GM18498 (cell line): Measurements from ENCODE around the gene MRNIP.
"Not testable (repeated sequence)": the region's sequence is repeated elsewhere in the genome, so short reads cannot be mapped to it uniquely, and the experiment has no call there.

ENCODE experiments used
- ATAC-seq: cut with Tn5 transposase; IDR thresholded peaks from one replicate; pipeline ENCODE4 v1.9.1; 2021; ENCODE audit warnings: mild to moderate bottlenecking, moderate library complexity; ENCODE audit not compliant: unreplicated experiment

MRNIP gene

DNA sequence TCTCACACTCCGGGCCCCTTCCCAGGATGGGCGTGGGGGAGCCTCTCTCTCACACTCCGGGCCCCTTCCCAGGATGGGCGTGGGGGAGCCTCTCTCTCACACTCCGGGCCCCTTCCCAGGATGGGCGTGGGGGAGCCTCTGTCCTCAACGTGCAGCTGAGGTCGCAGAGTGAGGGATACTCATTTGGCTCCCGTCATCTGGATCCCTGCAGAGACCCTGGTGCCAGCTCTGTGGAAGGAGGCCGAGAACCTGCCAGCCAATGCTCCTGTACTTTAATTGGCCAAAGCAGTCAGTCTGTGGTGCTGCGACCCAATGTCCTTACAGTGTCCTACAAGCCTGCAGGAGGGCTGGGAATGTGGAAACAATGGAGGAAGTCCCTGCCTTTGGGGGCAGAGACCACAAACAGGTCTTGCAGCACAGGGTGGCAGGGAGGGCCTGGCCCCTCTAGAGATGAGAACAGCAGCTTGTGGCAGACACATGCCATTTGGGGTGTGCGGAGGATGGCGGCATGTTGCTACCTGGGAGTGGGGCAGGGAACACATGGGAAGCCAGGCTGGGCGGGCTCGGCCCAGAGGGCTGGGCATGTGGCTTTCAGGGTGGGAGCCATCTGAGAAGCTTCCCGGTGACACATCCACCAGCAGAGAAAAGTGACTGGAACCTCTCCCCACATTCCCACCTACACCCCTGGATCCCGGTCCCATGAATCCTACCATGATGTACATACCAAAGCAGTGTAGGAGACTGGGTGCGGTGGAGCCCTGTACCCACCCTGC lies 13.6 kb upstream of the MRNIP start:
- ATAC-seq = no peak

DNA sequence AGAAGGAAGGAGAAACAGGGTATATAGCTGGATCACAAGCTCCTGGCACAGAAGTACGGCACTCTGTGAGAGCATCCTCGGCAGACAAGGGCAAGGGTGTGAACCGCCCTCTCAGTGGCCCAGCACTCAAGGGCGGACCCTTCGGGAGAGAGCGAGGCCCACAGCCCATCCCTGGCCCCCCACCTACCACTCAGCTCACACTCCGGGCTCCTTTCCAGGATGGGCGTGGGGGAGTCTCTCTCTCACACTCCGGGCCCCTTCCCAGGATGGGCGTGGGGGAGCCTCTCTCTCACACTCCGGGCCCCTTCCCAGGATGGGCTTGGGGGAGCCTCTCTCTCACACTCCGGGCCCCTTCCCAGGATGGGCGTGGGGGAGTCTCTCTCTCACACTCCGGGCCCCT lies 12.9 kb upstream of the MRNIP start:
- not testable (repeated sequence) for ATAC-seq

DNA sequence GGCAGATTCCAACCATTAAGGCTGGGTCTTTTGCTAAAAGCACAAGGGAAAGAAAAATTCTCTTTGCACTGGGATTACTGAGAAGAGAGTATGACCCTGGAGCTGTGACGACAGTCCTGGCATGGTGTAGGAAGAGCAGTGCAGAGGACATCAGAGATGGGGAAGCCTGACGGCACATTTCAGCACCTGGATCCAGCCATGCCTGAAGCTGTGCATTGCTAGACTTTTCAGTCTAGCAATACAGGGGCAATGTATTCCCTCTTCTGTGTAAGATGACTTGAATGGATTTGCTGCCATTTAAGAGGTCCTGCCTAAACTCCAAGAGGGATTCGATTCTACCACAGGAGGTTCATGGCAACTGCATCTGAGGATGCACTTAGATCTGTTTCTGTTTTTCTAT lies 12.3 kb upstream of the MRNIP start:
- ATAC-seq = no peak

DNA sequence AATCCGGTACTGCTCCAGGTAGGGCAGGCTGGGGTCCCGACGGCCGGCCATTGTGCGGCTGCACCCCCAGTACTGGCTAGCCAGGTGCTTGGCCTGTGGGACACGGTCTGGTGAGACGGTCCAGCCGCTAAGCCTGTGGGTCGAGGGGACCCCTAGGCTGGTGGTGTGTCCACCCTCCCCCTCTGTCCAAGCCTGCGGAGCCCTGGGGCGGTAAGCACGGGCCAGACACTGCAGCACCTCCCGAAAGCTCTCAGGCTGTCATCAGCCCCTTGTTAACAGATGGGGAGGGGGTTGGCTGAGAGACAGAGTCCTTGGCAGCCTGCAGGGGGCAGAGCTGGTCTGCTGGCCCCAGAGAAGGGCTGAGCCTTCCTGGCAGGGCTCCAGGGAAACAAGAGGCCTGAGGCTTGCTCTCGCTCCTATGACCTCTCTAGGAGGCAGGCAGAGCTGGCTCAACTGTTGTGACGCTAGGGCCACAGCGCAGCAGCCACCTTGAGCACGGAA lies 11.8 kb upstream of the MRNIP start:
- no peak for ATAC-seq

DNA sequence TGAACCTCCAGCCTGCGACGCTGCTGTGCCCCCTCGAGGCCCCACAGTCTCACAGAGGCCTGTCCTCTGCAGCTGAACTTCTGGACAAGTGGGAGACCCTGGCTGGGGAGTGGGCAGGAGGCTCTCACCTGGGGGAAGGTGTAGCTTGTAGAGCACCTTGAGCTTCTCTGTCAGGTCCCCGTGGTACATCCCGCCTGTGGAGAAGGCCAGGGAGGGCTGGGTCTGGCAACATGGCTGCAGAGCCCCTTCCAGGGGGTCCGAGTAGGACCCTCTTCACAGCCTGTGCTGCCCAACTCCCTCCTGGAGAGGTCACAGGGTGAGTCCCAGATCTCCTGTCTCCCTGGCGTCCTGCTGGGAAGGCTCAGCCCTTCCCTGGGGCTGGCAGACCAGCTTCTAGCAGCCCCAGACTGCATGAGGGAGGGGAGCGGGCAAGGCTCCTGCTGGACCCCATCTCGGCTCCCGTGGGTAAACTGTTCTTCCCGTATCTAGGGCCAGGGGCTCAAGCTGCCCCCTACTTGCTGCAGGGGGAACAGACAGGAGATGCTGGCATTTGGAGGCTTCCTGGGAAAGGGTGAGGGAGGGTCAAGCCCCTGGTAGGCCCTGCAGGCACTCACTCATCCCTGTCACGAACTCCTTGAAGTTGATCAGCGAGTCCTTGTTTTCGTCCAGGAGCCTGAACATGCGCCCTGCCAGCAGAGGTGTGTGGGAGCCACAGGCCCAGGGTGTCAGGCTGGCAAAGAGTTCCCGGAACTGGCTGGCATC lies 11.2 kb upstream of the MRNIP start:
- ATAC-seq = no peak

DNA sequence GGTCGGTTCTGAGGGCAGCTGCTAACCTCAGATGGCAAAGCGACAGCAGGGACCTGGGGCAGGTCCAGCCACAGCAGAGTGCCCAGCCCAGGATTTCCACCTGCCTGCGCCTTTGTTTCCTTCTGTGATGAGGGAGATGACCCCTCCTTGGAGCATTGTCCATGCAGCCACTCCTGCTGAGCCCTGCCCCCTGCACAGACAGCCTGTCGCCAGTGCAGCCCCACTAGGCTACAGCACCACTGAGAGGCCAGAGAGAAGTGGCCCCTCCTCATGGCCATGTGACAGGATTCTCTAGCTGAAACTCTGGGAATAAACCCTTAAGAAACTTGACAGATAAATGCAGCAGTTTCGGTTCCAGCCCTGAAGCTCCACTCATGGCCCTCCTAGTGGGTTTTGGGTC lies 10.5 kb upstream of the MRNIP start:
- ATAC-seq = no peak

DNA sequence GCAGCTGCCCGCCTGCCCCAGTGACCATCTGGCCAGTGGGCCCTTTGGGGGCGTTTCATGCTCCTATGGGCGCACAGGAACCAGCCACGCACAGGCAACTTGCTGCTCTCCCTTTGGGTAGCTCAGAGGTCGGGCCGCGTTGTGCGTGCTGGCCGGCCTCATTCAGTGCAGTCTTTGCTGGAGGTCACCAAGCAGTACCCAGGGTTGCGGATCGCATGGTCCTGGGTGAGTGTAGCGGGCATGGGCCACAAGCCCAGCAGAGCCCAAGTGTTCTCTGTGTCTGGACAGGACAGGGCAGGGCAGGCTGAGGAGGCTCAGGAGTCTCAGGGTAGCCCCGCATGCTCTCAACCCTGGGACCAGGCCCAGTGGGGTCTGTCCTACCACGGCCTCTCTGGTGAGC lies 9.9 kb upstream of the MRNIP start:
- no peak for ATAC-seq

DNA sequence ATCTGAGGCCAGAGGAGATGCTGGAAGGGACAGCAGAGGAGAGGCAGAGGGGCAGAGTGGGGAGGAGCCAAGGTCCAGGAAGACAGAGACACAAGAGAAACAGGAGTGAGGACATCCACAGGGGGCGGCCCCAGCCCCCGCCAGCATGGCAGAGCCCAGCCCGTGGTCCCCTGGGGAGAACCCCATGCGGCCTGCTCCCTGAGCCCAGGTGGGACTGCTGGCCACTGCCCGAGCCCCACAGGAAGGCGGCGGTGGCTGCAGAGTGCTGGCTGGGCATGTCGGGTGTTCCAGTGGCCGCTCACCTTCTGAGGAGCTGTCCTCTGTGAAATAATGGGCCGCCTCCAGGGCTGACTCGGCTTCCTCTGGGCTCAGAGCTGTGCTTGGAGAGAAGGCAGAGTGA lies 8.9 kb upstream of the MRNIP start:
- no peak for ATAC-seq

DNA sequence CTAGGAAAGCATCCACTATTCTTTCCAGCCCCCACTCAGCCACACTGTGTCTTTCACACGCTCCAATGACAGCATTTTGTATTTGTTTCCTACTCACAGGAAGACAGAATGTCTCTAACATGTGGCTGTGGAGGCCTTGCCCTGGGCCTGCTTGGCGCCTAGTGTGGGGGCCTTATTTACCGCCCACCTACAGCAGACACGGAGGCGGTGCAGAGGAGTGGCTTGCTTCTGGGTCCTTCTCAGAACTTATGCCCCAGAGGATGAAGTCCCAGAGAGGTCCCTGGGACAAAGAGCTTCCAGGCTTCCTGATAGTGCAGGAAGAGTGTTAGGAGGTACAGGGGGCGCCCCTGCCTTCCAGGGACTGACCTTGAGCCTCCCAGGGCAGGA lies 8.5 kb upstream of the MRNIP start:
- no peak for ATAC-seq

DNA sequence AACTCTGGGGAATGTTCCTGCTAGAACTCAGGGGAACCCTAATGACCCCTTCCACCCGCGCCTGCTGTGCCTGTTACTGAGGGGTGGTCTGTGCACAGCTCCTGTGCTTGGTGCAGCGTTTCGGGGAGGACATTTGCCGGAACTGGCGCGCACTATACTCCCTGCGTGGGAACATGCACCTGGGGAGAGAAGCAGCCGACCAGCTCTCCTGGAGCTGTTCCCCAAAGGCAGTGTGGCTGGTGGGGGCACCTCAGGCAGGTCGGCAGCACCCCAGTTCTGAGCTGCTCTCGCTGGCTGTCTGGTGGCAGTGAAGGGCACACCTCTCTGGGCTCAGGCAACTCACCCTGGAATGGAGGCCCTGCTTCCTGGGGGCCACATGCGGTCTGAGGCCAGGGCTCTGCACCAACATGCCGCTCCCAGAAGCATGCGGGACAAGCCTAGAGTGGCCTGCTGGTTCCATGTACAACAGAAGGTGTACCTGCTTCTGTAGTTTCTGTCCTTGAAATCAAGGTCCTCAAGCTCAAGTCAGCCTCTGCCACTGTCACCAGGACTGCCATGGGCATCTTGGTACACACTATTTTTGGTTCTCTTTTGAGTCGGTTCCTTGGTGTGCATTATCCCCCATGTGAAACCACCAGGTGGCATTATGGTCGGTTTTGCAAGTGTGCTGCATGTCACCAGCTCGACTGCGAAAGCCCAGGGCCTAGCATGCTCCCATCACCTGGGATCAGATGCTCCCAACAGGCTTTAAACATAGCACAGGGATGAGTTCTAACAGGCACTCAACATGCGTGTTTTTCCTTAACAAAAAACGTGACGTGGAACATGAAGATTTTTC lies 7.8 kb upstream of the MRNIP start:
- ATAC-seq = no peak

DNA sequence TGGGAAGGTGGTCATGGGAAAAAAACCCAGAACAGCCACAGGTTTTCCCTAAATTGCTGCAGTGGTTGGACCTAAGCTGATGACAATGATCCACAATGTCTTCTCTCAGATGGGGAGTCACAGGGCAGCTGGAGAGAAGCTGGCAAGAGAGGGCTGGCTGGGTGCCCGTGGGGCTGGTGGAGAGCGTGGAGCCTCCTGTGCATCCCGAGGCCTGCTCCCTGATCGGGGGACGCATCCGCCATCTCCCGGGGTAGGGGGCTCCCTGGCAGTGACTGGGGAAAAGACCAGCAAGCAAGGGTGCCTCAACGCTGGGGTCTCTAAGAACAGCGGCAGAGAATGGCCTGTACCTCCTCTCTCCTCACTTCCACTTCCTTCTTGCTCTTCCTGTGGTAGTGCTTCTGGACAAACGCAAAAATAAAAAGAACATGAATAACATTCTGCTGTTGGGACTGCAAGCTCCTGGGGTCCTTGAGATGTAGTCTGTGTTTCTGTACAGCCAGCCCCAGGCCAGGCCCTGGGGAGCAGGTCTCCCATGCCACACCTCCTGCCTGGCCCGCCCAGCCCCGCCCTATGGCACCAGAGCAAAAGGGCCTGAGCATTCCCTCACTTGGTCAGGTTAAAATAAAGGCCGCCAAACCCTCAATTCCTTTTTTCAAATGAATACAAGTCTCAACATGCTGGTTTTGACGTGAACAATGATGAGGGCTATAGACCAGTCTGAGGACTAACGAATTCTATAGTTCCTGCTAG lies 7.0 kb upstream of the MRNIP start:
- no peak for ATAC-seq

DNA sequence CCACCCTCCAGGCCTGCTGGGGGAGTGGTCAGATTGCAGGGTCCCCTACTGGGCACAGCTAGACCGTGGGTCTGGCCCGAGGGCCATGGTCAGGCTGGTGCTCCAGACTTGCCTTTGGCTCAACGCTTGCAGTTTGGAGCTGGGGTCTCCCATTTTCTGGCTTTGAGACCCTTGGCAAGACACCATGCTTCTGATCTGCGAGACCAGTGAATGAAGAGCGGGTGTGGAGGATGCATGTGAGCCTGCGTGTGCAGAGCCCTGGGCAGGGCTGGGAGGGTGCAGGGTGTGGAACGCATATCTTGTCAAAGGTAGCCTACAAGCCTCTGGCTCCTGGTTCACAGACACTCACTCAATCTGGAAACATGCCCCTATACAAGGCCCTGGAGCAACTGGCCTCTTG lies 6.1 kb upstream of the MRNIP start:
- ATAC-seq = no peak

DNA sequence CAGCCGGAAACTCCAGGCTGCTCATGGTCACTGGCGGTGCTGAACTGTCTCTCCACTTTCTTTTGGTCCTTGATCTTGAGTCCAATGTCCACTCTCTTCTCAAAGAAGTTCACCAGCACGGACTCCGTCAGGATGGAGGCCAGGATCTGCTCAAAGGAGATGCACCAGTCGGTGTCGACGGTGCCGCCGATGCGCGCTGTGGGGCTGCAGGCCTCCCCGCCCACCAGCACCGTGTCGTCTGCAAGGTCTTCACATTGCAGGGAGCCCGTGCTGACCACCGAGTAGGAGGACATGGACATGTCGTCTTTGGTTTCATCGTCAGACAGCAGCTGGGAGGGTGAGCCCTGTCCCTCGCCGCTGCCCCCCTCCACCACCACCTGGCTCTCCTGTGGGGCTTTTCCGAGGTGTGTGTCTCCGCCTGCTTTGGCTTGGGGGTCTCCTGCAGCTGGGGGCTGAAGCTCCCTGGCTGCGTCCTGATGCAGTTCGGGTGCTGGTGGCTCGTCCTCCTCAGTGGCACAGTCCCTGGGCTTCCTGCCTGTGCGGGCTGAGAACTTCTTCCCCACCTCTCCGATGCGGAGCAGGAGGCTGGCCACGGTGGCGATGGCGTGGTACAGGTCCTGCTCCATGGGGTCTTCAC lies 5.0 kb upstream of the MRNIP start:
- no peak for ATAC-seq

DNA sequence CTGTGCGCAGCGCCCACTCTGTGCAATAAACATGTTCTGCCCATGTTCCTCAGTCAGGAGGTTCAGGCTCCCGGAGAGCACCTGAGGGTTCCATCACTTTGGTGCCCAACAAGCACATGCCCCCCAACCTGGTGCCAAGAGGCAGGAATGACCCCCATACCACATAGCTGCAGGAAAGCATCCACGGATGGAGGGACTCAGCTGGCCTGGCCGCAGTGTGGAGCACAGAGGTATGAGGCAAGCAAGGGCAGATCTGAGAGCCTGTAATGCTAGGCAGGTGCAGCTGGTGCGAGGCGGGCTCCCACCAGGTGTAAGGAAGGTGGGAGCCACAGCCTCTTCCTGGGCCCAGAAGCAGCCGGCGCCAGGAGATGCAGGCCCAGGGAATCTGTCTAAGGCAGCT lies 4.3 kb upstream of the MRNIP start:
- ATAC-seq = no peak

DNA sequence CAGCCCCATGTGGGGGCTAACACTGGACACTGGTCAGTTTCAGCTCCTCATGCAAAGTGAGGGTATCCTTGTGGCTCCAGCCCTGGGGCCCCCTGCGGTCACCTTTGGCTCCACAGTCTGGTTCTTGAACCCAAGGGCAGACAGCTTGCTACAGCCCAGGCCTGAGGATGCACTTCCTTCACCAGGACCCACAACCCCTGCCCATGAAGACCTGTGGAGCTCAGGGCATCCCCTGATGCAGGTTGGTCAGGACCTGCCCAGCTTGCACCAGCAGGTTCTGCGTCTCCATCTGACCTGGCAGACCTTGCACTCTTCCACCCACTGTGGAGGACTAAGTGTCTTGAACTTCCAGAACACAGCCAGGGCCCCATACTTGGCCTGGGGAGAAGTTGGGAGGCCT lies 3.7 kb upstream of the MRNIP start:
- no peak for ATAC-seq

DNA sequence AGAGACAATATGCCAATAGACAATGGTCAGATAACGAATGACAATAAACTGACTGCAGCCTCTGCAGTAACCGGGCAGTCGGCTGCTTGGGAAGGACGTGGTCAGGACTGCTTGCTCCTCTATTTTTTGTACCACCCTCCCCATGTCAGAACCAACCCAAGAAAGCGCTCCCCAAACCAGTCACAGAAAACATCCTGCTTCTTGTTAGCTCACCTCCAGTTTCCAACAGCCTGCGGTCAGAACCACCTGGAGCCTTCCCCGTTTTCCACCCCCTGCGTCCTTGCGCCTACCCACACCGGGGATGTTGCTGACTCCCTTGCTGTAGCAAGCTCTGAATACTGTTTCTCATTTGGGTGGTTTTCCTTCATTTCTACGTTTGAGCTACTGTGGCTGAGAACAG lies 1.7 kb upstream of the MRNIP start:
- ATAC-seq = no peak

DNA sequence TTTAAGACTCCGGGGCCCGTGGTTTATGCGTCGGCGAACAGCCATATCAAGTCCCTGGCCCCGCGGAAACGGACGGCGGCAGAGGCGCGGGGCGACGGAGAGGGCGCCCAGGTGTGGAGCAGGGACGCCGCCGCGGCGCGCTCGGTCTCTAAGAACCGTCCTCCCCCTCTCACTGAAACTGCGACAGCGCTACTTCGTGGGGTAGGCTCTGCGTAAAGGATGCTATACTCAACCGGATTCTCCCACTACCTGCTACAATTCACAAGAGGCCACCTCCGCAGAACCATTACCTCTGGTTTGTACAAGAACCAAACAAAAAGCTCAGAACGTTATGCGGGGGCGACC lies 404 bp downstream of the MRNIP start:
- peak; percentile 49 for ATAC-seq

DNA sequence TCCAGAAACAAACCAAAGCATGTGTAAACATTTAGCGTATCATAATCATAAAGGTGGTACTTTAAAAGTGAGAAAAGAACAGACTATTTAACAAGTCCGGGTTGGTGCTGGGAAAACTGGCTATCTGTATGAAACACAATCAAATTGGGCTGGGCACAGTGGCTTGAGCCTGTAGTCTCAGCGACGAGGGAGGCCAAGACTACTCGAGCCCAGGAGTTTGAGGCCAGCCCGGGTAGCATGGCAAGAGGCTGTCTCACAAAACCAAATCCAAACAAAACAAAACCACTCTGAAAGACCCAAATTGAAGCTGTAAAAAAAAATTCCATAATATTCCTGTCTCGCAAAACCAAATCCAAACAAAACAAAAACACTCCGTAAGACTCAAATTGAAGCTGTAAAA lies 4.3 kb downstream of the MRNIP start:
- ATAC-seq = no peak

DNA sequence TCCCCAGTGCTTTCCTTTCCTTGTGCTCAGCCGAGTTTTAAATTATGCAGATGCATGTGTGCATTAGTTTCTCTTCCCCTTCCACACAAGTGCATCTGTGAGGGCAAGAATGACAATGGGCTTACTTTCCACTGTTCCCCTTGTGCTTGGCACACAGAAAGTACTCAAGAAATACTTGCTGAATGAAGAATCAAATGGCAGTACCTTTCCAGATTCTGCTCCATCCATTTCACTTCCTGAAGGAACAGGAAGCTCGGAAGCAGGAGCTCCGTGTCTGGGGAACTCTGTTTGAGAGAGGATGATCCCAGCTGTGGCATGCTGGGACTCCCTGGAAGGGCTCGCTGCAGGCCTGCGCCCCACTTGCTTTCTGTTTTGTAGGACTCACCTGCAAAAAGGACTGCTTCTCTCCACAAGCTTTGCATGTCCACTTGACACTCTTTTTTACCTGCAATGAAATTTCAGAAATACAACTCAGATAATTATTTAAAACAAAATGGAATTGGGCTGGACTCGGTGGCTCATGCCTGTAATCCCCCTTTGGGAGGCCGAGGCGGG lies 5.5 kb downstream of the MRNIP start:
- ATAC-seq = peak; percentile 88

DNA sequence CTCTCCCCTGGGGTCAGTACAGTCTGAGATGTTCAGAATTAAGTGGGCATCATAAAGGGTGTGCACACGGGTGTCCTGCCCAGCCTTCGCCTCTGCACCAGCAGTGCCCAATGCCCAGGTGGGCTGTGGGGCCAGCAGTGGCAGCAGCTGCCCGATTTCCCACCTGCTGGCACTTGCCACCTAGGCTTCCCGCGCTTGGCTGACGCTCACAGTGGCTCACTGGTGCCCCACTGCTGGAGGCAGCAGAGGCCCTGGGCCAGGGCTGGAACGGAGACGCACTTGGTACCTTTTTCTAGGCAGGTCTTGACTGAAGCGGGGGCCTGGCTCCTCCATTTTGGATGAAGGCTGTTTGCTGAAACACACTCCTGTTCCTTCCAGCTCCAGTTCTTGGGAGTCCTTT lies 17.0 kb downstream of the MRNIP start:
- ATAC-seq = no peak
